ENCODE measurements around the gene WHRN.
A peak's percentile ranks its signal among the peaks of the same experiment; 100 is the strongest.

WHRN gene

DNA sequence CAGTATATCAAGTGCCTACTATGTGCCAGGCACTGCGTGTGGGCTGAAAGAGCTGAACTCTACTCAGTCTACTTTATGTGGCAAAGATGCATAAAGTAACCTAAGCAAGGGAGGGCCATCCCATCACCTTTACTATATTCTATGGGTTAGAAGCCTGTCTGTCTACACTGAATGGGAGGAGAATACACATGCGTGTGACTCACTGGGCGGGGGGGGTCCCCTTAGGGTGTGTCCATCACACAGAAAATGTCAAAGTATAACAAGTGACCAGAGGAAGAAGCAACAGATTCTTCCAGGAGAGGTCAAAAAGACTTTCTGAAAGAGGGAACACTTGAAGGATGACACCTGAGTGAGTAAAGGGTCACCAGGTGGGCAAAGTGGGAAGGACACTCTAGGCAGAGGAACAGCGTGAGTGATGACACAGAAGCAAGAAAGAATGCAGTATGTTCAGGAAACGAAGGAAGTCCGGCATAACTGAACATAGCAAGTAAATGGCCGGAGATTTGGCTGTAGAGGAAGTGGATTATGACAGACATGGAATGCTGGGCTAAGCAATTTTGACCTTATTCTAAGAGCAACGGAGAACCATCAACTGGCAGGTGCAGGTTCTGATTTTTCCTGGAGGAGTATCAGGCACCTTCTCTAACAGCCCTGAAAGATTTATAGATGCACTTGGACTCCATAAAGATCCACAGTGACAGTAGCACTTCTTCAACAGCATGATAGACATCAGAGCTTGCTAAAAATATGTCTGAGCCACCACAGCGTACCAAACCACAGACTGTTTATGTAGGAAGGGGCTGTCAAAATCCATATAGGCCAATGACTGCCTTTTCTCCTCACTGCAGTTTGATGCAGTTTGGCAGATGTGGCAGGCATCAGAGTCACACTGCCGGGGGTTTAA is 8.0 kb upstream of the WHRN start:
- no peak for DNase-seq

- no peak for DNase-seq
These were observed 7.0 kb upstream of the WHRN start for GRCh38 chr9:114511978-114512874.

DNA sequence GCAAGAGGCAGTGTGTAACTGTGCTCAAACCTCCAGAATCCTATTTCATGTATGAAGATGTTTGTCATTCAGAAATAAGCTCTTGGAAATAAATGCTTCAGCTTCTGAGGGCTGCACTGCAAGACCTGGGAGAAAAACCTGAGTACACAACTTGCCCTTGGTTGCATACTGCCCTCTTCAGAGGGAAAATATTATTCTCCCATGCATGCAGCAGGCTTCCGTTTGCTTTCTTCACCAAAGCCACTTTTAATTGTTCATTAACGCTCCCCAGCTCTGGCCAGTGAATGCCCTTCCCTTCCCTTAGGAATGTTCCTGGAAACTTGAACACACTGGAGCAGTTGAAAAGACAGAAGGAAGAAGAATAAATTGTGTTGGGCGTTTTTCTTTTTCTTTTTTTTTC is 2.5 kb upstream of the WHRN start:
- no peak for DNase-seq

GRCh38 chr9:114506082-114506390 is 763 bp upstream of the WHRN start:
- no peak for DNase-seq

- DNase-seq = peak; percentile 67
These were observed 709 bp downstream of the WHRN start for GRCh38 chr9:114504341-114505186.

DNA sequence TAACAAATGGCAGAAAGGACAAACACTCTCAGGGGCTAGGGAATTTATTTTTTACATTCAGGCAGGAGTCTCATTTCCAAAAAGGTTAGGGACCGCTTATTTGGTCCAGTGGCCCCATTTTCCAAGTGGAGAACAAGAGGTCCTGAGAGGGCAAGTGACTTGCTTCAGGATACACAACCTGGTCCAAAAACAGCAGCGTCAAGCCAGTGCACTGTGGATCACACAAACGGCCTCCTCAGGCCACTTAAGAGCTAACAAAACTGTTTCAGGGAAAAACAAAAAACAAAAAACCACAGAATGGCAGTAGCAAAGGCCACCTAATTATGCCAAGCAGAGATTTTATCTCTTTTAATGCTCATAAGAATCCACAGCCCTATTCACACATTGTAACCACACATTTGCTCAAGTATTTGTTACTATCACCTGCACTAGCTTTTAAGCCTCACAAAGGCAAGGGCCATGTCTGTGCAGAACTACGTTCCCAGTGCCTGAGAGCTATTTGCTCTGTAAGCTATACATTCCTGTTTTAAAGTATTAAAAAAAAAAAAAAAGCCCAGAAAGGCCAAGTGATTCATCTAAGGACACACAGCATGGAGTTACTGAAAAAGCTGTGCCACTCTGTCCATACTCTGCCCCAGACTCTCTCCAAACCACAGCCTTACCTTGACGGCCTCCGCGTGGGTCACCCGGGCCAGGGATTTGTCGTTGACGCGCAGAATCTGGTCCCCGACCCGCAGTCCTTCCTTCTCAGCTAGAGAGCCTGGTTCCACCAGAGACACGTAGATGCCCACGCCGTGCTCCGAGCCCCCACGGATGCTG is 1.5 kb downstream of the WHRN start:
- no peak for DNase-seq

DNA sequence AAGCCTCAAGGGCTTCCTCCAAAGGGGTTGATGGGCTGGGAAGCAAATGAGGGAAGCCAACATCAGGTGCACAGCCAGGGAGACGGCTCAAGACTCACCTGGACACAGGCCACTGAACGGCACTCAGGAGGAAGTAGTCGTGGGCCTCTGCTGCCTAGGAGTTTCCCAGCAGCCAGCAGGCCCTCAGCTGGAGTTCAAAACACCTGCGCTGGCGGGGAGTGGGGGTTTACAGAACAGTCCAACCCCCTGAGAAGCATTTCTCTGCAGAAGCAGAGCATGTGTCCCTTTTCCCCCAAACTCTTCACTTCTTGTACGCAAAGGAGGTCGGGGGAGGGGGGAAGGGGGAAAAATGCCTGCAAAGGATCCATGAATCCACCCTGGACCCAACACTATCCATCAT is 2.3 kb downstream of the WHRN start:
- DNase-seq = no peak

- DNase-seq = no peak
These were observed 3.2 kb downstream of the WHRN start for GRCh38 chr9:114501796-114502682.

- DNase-seq = no peak
These were observed 4.5 kb downstream of the WHRN start for GRCh38 chr9:114500697-114501292.

DNA sequence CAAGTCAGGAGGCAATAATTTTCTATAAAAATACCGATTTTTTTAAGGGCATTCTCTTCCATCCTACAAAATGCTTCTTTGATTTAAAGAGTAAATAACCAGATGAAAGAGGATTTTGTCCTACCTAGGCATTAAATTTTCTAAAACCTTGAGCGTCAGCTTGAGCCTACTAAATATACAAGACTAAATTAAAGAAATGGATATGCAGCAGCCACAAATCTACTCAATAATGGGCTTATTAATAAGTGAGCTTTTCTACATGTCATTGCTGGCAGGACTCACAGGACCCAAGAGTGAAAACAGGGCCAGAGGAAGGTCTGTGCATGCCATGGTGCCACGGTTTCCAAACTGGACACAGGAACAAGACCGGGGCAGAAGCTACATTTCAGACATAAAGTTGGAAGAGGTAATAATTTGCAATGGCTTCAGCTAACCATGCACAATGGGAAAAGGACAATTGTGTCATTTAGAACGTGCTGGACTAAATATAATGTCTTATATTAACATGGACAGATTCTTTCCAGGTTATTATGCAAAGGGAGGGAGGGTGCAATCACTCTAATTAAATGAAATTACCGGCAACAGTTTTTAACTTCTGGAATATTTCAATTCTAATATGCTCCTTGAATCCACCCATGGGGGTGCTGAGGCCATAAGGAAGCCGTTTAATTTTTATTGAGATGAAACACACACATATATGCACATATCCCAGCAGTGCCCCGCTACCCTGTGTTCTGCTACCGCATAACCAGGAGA is 5.2 kb downstream of the WHRN start:
- DNase-seq = no peak

GRCh38 chr9:114499528-114499927 is 5.7 kb downstream of the WHRN start:
- no peak for DNase-seq

DNA sequence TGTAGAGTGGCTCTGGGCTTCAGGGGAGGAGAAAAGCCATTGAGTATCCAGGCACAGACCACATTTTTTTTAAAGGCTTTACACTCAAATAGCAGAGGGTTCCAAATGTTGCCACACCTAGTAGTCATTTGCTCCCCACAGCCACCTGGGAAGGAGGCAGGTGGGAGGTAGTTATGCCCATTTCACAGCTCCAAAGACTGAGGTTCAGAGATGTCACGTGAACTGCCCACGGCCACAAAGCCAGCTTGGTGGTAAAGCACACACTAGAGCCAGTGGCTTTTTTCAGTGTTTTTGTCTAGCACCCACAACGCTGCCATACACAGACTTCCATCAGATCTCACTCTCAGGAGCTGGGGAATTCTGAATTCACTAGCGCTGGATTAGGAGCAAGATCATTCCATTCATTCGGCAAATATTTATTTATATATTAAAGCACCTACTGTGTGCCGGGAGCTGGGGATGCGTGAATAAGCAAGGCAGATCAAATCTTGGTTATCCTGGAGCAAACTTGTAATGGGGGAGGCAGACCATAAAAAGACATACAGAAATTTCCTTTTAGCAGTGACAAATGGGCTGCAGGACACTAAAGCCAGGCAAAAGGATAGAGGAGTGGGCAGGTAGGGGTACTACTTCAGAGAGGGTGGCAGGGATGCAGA is 7.4 kb downstream of the WHRN start:
- DNase-seq = no peak

GRCh38 chr9:114497236-114497635 is 8.0 kb downstream of the WHRN start:
- no peak for DNase-seq

DNA sequence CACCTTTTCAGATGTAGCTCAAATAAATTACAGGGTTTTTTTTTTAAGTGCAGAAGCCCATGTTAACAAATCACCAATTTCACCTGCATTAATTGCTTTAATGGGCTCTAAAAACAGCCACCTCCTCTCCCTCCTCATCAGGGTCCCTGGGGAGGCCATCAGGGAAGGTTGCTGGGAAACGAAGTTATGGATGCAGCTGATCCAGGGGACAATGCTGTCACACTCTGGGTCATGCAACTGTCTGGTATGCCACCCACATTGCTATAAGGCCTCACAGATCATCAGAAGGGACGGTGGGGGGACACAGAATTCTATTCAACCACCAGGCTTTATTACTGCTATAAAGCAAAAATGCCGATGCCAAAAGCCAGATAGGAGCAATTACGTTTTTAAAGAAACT is 9.3 kb downstream of the WHRN start:
- no peak for DNase-seq

- DNase-seq = no peak
These were observed 10.3 kb downstream of the WHRN start for GRCh38 chr9:114494776-114495569.

DNA sequence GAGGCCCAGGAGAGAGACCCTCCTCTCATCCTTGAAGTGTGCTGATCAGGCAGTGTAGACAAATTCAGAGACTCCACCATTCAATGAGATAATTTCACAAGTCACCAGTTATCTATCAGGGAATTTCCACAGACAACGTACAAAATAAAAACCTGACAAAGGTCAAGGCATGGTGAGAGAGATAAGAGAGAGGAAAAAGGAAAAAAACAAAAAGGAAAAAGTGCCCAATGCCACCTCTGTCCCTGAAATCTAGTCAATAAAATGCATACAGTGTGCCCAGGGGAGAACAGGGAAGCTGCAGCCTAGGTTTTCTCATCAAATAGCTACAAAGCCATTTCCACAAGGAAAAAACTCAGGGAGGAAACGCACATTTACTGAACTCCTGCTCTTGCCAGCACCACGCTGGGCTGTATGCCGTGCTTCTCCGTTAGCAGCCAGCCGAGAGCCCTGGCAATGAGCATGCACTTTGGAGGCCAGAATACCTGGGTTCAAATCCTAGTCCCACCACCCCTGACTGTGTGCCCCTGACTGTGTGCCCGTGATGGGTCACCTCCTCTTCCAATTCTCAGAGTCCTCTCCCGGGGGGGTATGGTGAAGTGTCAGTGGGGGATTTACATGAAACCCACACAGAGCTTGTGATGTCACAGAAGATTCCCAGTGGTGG is 11.6 kb downstream of the WHRN start:
- DNase-seq = no peak

- no peak for DNase-seq
These were observed 12.3 kb downstream of the WHRN start for GRCh38 chr9:114492991-114493390.

DNA sequence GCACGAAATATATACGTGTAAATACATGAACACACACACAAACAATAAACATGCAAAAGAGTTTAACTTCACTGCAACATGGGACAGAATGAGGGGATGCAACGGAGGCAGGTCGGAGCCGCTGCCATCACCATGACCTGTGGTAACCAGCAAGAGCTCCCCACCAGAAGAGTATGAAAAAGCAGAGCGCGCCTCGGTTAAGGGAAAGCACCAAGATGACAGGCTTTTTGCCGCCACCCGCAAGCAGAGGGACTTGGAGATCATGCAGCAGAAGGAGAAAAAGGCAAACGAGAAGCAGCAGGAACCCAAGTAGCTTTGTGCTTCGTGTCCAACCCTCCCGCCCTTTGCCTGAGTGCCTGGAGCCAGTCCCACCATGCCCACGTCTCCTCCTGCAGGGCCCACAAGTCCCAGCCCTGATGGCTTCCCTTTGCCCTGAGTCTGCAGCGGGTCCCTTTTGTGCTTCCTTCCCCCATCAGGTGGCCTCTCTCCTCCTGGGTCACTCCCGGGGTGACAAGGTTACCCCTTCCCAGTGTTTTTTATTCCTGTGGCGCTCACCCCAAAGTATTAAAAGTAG is 13.8 kb downstream of the WHRN start:
- no peak for DNase-seq
